SU-DHL-6 (cell line): ENCODE measurements around the gene MCU.

Experiments
- EZH2phosphoT487 ChIP-seq: fragments of 200-600 bp; sonication (generic), shearing (Covaris generic); conservative IDR thresholded peaks from 2 replicates; pipeline ENCODE4 v1.6.1; 2018; ENCODE audit warnings: mild to moderate bottlenecking, antibody characterized with exemption, low read length, moderate library complexity, mixed read lengths
- TF ChIP-seq, protein P1 (sequence below): fragments of 200-600 bp; sonication (generic); IDR thresholded peaks from one replicate; pipeline ENCODE4 v1.5.1; 2017; ENCODE audit warnings: antibody characterized with exemption, mild to moderate bottlenecking, low read length, moderate library complexity; ENCODE audit not compliant: insufficient read depth, poor library complexity, severe bottlenecking

DNA sequence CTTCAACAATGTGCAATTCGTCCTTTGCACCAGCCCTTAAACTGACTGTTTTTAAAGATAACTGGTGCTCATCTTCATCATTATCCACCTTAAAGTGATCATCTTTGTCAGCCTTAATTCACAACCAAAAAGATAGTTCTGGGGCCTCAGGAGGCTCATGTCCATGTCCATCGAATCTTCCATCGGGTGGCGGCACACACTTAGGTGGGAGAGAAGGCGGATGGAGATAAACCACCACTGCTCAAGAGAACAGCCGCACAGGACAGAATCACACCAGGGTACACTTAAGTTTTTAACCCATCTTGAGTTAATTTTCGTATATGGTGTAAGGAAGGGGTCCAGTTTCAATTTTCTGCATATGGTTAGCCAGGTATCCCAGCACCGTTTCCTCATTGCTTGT is 226.4 kb downstream of the MCU start:
- TF ChIP-seq, protein P1, sequence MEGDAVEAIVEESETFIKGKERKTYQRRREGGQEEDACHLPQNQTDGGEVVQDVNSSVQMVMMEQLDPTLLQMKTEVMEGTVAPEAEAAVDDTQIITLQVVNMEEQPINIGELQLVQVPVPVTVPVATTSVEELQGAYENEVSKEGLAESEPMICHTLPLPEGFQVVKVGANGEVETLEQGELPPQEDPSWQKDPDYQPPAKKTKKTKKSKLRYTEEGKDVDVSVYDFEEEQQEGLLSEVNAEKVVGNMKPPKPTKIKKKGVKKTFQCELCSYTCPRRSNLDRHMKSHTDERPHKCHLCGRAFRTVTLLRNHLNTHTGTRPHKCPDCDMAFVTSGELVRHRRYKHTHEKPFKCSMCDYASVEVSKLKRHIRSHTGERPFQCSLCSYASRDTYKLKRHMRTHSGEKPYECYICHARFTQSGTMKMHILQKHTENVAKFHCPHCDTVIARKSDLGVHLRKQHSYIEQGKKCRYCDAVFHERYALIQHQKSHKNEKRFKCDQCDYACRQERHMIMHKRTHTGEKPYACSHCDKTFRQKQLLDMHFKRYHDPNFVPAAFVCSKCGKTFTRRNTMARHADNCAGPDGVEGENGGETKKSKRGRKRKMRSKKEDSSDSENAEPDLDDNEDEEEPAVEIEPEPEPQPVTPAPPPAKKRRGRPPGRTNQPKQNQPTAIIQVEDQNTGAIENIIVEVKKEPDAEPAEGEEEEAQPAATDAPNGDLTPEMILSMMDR, result no peak
- TF ChIP-seq EZH2phosphoT487, result no peak
